Calu3 (cell line): ENCODE data around the gene DAB1. TPM values are rescaled to one million over a fixed set of nuclear protein-coding genes. Genes with fewer than 3 reads are reported as not detected.

Experiments used
- BruUV-seq: library from RNA; stranded (reverse); fragments of 400-500 nt; replicated peaks from 2 replicates; lab custom pipeline; 2021; lab: Mats Ljungman, UMichigan
- CTCF ChIA-PET: fragments of 300-600 bp; sonication (Branson Sonifier 250); formaldehyde crosslinking; loops from one replicate; lab custom pipeline; 2022; ENCODE audit warnings: antibody characterized with exemption; lab: Charles Lee
- DNase-seq: peaks from one replicate; pipeline ENCODE4 v3.0.0; 2022
- H3K27ac Mint-ChIP-seq: one replicate; pipeline ENCODE4 v1.8.0; 2022; ENCODE audit warnings: mixed read lengths; ENCODE audit not compliant: unreplicated experiment
- H3K27me3 Mint-ChIP-seq: one replicate; pipeline ENCODE4 v1.8.0; 2022; ENCODE audit warnings: mixed read lengths; ENCODE audit not compliant: unreplicated experiment
- H3K36me3 Mint-ChIP-seq: one replicate; pipeline ENCODE4 v1.8.0; 2022; ENCODE audit warnings: mild to moderate bottlenecking, moderate library complexity, mixed read lengths; ENCODE audit not compliant: insufficient read depth, unreplicated experiment
- H3K4me1 Mint-ChIP-seq: one replicate; pipeline ENCODE4 v1.8.0; 2022; ENCODE audit warnings: mild to moderate bottlenecking, low read depth, mixed read lengths; ENCODE audit not compliant: unreplicated experiment
- H3K4me3 Mint-ChIP-seq: one replicate; pipeline ENCODE4 v1.8.0; 2022; ENCODE audit warnings: mild to moderate bottlenecking, low read depth, moderate library complexity, mixed read lengths; ENCODE audit not compliant: unreplicated experiment
- H3K9me3 Mint-ChIP-seq: one replicate; pipeline ENCODE4 v1.8.0; 2022; ENCODE audit warnings: low read depth, mixed read lengths; ENCODE audit not compliant: unreplicated experiment
- CTCF ChIP-seq: fragments of 200-600 bp; IDR thresholded peaks from one replicate; pipeline ENCODE4 v1.8.0; 2022; ENCODE audit warnings: antibody characterized with exemption; ENCODE audit not compliant: unreplicated experiment
- intact Hi-C: fragments of 100-400 bp; cut with micrococcal nuclease; formaldehyde crosslinking; loops from one replicate; pipeline ENCODE4 v1.10.0; 2022; ENCODE audit not compliant: unreplicated experiment
- total RNA-seq: library from RNA; stranded (reverse); gene quantifications from 2 replicates; pipeline ENCODE4 v1.2.3, GENCODE V29; 2022

DAB1 gene
- total RNA-seq, 1 experiment from 2014 or later, result not detected

GRCh38 chr1:57312869-57313268 lies 111.0 kb downstream of the DAB1 start:
- H3K9me3 Mint-ChIP-seq, result peaks cover 2% of the 10 kb centered on the region
- H3K27me3 Mint-ChIP-seq, result no peaks in the 10 kb centered on the region
- DNase-seq, result no peak
- CTCF ChIA-PET, result no interaction called here
- intact Hi-C loops, result no loop called here
- no peak overlapping the region for H3K27ac Mint-ChIP-seq
- no peaks in the 10 kb centered on the region for H3K36me3 Mint-ChIP-seq
- BruUV-seq, result no TSS peak
- H3K4me3 Mint-ChIP-seq, result no peak overlapping the region
- TF ChIP-seq CTCF, result no peak
- no peaks in the 10 kb centered on the region for H3K4me1 Mint-ChIP-seq

GRCh38 chr1:57311411-57311810 lies 112.4 kb downstream of the DAB1 start:
- no peaks in the 10 kb centered on the region for H3K27me3 Mint-ChIP-seq
- no peak overlapping the region for H3K4me3 Mint-ChIP-seq
- no TSS peak for BruUV-seq
- CTCF ChIA-PET, result no interaction called here
- no peak for DNase-seq
- TF ChIP-seq CTCF, result no peak
- H3K27ac Mint-ChIP-seq, result no peak overlapping the region
- H3K9me3 Mint-ChIP-seq, result peaks cover 5% of the 10 kb centered on the region
- H3K36me3 Mint-ChIP-seq, result no peaks in the 10 kb centered on the region
- intact Hi-C loops, result no loop called here
- H3K4me1 Mint-ChIP-seq, result no peaks in the 10 kb centered on the region

GRCh38 chr1:57311006-57311405 lies 112.9 kb downstream of the DAB1 start:
- DNase-seq, result no peak
- Mint-ChIP-seq H3K4me3 (no peak overlapping the region), H3K9me3 (peaks cover 5% of the 10 kb centered on the region), H3K27me3 (no peaks in the 10 kb centered on the region), H3K27ac (no peak overlapping the region), H3K4me1 (no peaks in the 10 kb centered on the region), H3K36me3 (no peaks in the 10 kb centered on the region)
- TF ChIP-seq CTCF, result no peak
- CTCF ChIA-PET, result no interaction called here
- intact Hi-C loops, result no loop called here
- BruUV-seq, result no TSS peak

- H3K27me3 Mint-ChIP-seq, result no peaks in the 10 kb centered on the region
- no peaks in the 10 kb centered on the region for H3K4me1 Mint-ChIP-seq
- TF ChIP-seq CTCF, result no peak
- no peak overlapping the region for H3K27ac Mint-ChIP-seq
- no peak overlapping the region for H3K4me3 Mint-ChIP-seq
- no peaks in the 10 kb centered on the region for H3K36me3 Mint-ChIP-seq
- intact Hi-C loops, result no loop called here
- H3K9me3 Mint-ChIP-seq, result peaks cover 5% of the 10 kb centered on the region
- no peak for DNase-seq
- CTCF ChIA-PET, result no interaction called here
- BruUV-seq, result no TSS peak
Measured at GRCh38 chr1:57309630-57310029, 114.2 kb downstream of the DAB1 start.
